ENCODE data around the gene AAMP. TPM values are rescaled to one million over a fixed set of nuclear protein-coding genes. Genes with fewer than 3 reads are reported as not detected.

The AAMP gene
- total and polyA plus RNA-seq, 4 donors = 82.1 to 128 (median 113) TPM

- no peaks in the 10 kb centered on the region for H3K27me3 ChIP-seq (ENCODE audit: control insufficient read depth, insufficient read depth, low read length)
- H3K4me1 ChIP-seq (ENCODE audit: control insufficient read depth, insufficient read depth, low read length) = peaks cover 22% of the 10 kb centered on the region
- no peak for DNase-seq (ENCODE audit: low read depth in 4 of 6, low spot score in 6 of 6)
- H3K36me3 ChIP-seq (ENCODE audit: control insufficient read depth, insufficient read depth, low read length) = peaks cover 57% of the 10 kb centered on the region
- WGBS (ENCODE audit: insufficient coverage) = 49% methylated on average over 6 of the region's 8 CpGs
- no peak overlapping the region for H3K4me3 ChIP-seq (ENCODE audit: low read depth, low read length)
- H3K9me3 ChIP-seq (ENCODE audit: control insufficient read depth, insufficient read depth, low read length) = no peaks in the 10 kb centered on the region
- H3K27ac ChIP-seq (ENCODE audit: low read depth, low read length) = no peak overlapping the region
Observed at GRCh38 chr2:218261423-218262236, 8.3 kb downstream of the AAMP start.

- Histone ChIP-seq H3K9me3 (ENCODE audit: control insufficient read depth, insufficient read depth, low read length) (no peaks in the 10 kb centered on the region), H3K4me1 (ENCODE audit: control insufficient read depth, insufficient read depth, low read length) (peaks cover 22% of the 10 kb centered on the region), H3K4me3 (ENCODE audit: low read depth, low read length) (no peak within 1 kb of the TSS), H3K27ac (ENCODE audit: low read depth, low read length) (peak within 1 kb of the TSS; percentile 10), H3K27me3 (ENCODE audit: control insufficient read depth, insufficient read depth, low read length) (no peaks in the 10 kb centered on the region), H3K36me3 (ENCODE audit: control insufficient read depth, insufficient read depth, low read length) (peaks cover 50% of the 10 kb centered on the region)
- DNase-seq (ENCODE audit: low read depth in 4 of 6, low spot score in 6 of 6) = no peak
- 55% methylated on average over 6 of the region's 10 CpGs for WGBS (ENCODE audit: insufficient coverage)
Observed at GRCh38 chr2:218260742-218261422, 9.1 kb downstream of the AAMP start, which contains the start of gene GPBAR1. Gene GPBAR1 (plus strand): TSS chr2:218261015. CDS start chr2:218262725, 1,710 bp downstream.

GRCh38 chr2:218260166-218260565 lies 9.8 kb downstream of the AAMP start:
- DNase-seq (ENCODE audit: low read depth in 4 of 6, low spot score in 6 of 6) = no peak
- no peak overlapping the region for H3K27ac ChIP-seq (ENCODE audit: low read depth, low read length)
- peaks cover 43% of the 10 kb centered on the region for H3K36me3 ChIP-seq (ENCODE audit: control insufficient read depth, insufficient read depth, low read length)
- peaks cover 22% of the 10 kb centered on the region for H3K4me1 ChIP-seq (ENCODE audit: control insufficient read depth, insufficient read depth, low read length)
- H3K27me3 ChIP-seq (ENCODE audit: control insufficient read depth, insufficient read depth, low read length) = no peaks in the 10 kb centered on the region
- 94% methylated on average over 2 of the region's 5 CpGs for WGBS (ENCODE audit: insufficient coverage)
- H3K4me3 ChIP-seq (ENCODE audit: low read depth, low read length) = no peak overlapping the region
- no peaks in the 10 kb centered on the region for H3K9me3 ChIP-seq (ENCODE audit: control insufficient read depth, insufficient read depth, low read length)

GRCh38 chr2:218259099-218259961 lies 10.6 kb downstream of the AAMP start:
- Histone ChIP-seq H3K27me3 (ENCODE audit: control insufficient read depth, insufficient read depth, low read length) (no peaks in the 10 kb centered on the region), H3K27ac (ENCODE audit: low read depth, low read length) (peak overlapping the region; percentile 17), H3K4me1 (ENCODE audit: control insufficient read depth, insufficient read depth, low read length) (peaks cover 22% of the 10 kb centered on the region), H3K9me3 (ENCODE audit: control insufficient read depth, insufficient read depth, low read length) (no peaks in the 10 kb centered on the region), H3K36me3 (ENCODE audit: control insufficient read depth, insufficient read depth, low read length) (peaks cover 41% of the 10 kb centered on the region), H3K4me3 (ENCODE audit: low read depth, low read length) (no peak overlapping the region)
- DNase-seq (ENCODE audit: low read depth in 4 of 6, low spot score in 6 of 6) = no peak
- 80% methylated on average over 12 of the region's 15 CpGs for WGBS (ENCODE audit: insufficient coverage)

- DNase-seq (ENCODE audit: low read depth in 4 of 6, low spot score in 6 of 6) = no peak
- peaks cover 17% of the 10 kb centered on the region for H3K4me1 ChIP-seq (ENCODE audit: control insufficient read depth, insufficient read depth, low read length)
- H3K27me3 ChIP-seq (ENCODE audit: control insufficient read depth, insufficient read depth, low read length) = no peaks in the 10 kb centered on the region
- no peak overlapping the region for H3K4me3 ChIP-seq (ENCODE audit: low read depth, low read length)
- peaks cover 37% of the 10 kb centered on the region for H3K36me3 ChIP-seq (ENCODE audit: control insufficient read depth, insufficient read depth, low read length)
- no peak overlapping the region for H3K27ac ChIP-seq (ENCODE audit: low read depth, low read length)
- H3K9me3 ChIP-seq (ENCODE audit: control insufficient read depth, insufficient read depth, low read length) = no peaks in the 10 kb centered on the region
- 57% methylated on average over 7 of the region's 8 CpGs for WGBS (ENCODE audit: insufficient coverage)
Observed at GRCh38 chr2:218257390-218257981, 12.5 kb downstream of the AAMP start.

- Histone ChIP-seq H3K9me3 (ENCODE audit: control insufficient read depth, insufficient read depth, low read length) (no peaks in the 10 kb centered on the region), H3K4me1 (ENCODE audit: control insufficient read depth, insufficient read depth, low read length) (peaks cover 13% of the 10 kb centered on the region), H3K4me3 (ENCODE audit: low read depth, low read length) (no peak overlapping the region), H3K27ac (ENCODE audit: low read depth, low read length) (no peak overlapping the region), H3K27me3 (ENCODE audit: control insufficient read depth, insufficient read depth, low read length) (no peaks in the 10 kb centered on the region), H3K36me3 (ENCODE audit: control insufficient read depth, insufficient read depth, low read length) (peaks cover 40% of the 10 kb centered on the region)
- WGBS (ENCODE audit: insufficient coverage) = 92% methylated on average over 13 of the region's 13 CpGs
- DNase-seq (ENCODE audit: low read depth in 4 of 6, low spot score in 6 of 6) = no peak
Observed at GRCh38 chr2:218256612-218257350, 13.2 kb downstream of the AAMP start.

- peaks cover 46% of the 10 kb centered on the region for H3K36me3 ChIP-seq (ENCODE audit: control insufficient read depth, insufficient read depth, low read length)
- peaks cover 4% of the 10 kb centered on the region for H3K4me1 ChIP-seq (ENCODE audit: control insufficient read depth, insufficient read depth, low read length)
- no peaks in the 10 kb centered on the region for H3K27me3 ChIP-seq (ENCODE audit: control insufficient read depth, insufficient read depth, low read length)
- WGBS (ENCODE audit: insufficient coverage) = 92% methylated on average over 2 of the region's 6 CpGs
- no peak overlapping the region for H3K4me3 ChIP-seq (ENCODE audit: low read depth, low read length)
- no peak for DNase-seq (ENCODE audit: low read depth in 4 of 6, low spot score in 6 of 6)
- H3K9me3 ChIP-seq (ENCODE audit: control insufficient read depth, insufficient read depth, low read length) = no peaks in the 10 kb centered on the region
- no peak overlapping the region for H3K27ac ChIP-seq (ENCODE audit: low read depth, low read length)
Observed at GRCh38 chr2:218255446-218255845, 14.5 kb downstream of the AAMP start.

DNA sequence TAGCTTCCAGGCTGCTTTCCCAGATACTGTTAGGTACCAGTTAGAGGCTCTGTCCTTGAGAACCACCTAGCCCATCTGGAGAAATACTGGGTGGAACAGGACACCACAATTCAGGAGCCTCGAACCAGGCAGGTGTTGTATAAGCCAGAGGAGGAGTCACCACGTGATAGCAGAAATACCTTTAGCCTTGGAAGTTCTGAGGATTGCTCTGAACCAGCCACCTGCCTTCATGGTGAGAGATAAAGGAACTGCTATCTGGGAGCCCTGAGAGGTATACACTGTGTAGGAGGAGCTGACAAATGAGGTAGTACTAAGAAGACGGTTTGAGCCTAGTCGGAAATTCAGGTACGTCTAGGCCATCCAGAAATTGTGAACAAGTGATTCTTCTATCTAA lies 16.7 kb downstream of the AAMP start:
- no peaks in the 10 kb centered on the region for H3K9me3 ChIP-seq (ENCODE audit: control insufficient read depth, insufficient read depth, low read length)
- no peak overlapping the region for H3K4me3 ChIP-seq (ENCODE audit: low read depth, low read length)
- DNase-seq (ENCODE audit: low read depth in 4 of 6, low spot score in 6 of 6) = no peak
- H3K36me3 ChIP-seq (ENCODE audit: control insufficient read depth, insufficient read depth, low read length) = peaks cover 68% of the 10 kb centered on the region
- 93% methylated on average over 5 of the region's 5 CpGs for WGBS (ENCODE audit: insufficient coverage)
- no peak overlapping the region for H3K27ac ChIP-seq (ENCODE audit: low read depth, low read length)
- H3K27me3 ChIP-seq (ENCODE audit: control insufficient read depth, insufficient read depth, low read length) = no peaks in the 10 kb centered on the region
- H3K4me1 ChIP-seq (ENCODE audit: control insufficient read depth, insufficient read depth, low read length) = no peaks in the 10 kb centered on the region
